H1 (cell line): Measurements from ENCODE around the gene FCN3. TPM values are rescaled to one million over a fixed set of nuclear protein-coding genes. Genes with fewer than 3 reads are reported as not detected.

Source experiments
- ASH2L ChIP-seq: fragments of 200-600, 300-600 bp; sonication (generic); IDR thresholded peaks from one replicate; pipeline ENCODE4 v1.7.1; 2017; ENCODE audit warnings: low read length
- CBX8 ChIP-seq: fragments of 300-800, 300-1000 bp; sonication (generic); IDR thresholded peaks from 2 replicates; pipeline ENCODE4 v1.7.1; 2016; ENCODE audit warnings: low read depth, low read length, borderline replicate concordance
- EZH2 ChIP-seq: fragments of 200-600 bp; sonication (generic); IDR thresholded peaks from 2 replicates; pipeline ENCODE4 v1.7.1; 2012; ENCODE audit warnings: low read depth, mild to moderate bottlenecking, moderate library complexity, low read length, inconsistent platforms; ENCODE audit not compliant: severe bottlenecking
- KDM5A ChIP-seq: fragments of 200-600 bp; IDR thresholded peaks from 2 replicates; pipeline ENCODE4 v1.7.1; 2012; ENCODE audit warnings: mild to moderate bottlenecking, low read length, inconsistent platforms, mixed read lengths
- NRF1 ChIP-seq: IDR thresholded peaks from 2 replicates; pipeline ENCODE4 v1.6.1; 2011; ENCODE audit warnings: mild to moderate bottlenecking, low read depth, low read length, improper control_type of control experiment
- POLR2A ChIP-seq, 2 experiments: IDR thresholded peaks; 1 replicate in 1 of 2; 2 replicates in 1 of 2; pipeline ENCODE4 v1.6.1; 2011; ENCODE audit warnings: low read depth in 2 of 2, low read length in 2 of 2, mild to moderate bottlenecking in 2 of 2; ENCODE audit errors: control extremely low read depth in 1 of 2
- TAF1 ChIP-seq: IDR thresholded peaks from 2 replicates; pipeline ENCODE4 v1.6.1; 2011; ENCODE audit warnings: mild to moderate bottlenecking, low read depth, low read length
- polyA plus RNA-seq, 7 experiments: library from polyadenylated mRNA; depleted of rRNA in 3 of 7; stranded (reverse) in 5 of 7; unstranded in 2 of 7; fragments of >200 nt in 5 of 7; fragments of 200-250 nt in 2 of 7; gene quantifications; 1 replicate in 5 of 7; 2 replicates in 1 of 7; 4 replicates in 1 of 7; pipeline versions ENCODE4 v1.2.1 to v1.2.3, GENCODE V29; 2011 to 2013; ENCODE audit warnings: missing spikeins in 2 of 7, mixed read lengths in 2 of 7
- total RNA-seq: library from RNA; stranded (reverse); fragmentation: NEBNext Ultra II Directional; extraction: Animal tissue kit (Norgen Biotek cat#: 25700); gene quantifications from 2 replicates; pipeline ENCODE4 v1.2.1, GENCODE V29; 2021

FCN3 gene
- total and polyA plus RNA-seq, 2 of the 8 experiments (the other 6 are each of a cell fraction or from before 2014, with no cell fraction given): 0.30 to 0.57 TPM

DNA sequence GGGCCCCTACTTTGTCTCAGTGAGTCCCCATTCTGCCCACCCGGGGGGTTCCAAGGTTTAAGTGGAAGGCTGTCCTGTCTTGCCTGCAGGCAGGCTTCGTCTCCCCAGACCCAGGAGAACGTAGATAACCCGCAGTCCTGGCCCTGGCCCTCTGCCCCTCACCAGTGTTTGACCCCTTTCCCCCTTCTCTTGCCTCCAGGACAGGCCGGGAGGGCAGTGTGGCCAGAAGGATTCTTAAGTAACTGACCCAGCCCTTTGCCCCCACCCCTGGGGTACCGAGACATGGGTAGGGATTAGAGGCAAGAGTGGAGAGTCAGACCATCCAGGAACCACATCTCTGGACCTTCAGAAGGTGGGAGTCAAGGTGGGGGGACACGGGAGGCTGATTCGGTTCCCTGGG is 43.8 kb downstream of the FCN3 start (continued):
- TF ChIP-seq POLR2A (IDR thresholded peaks at IDR 0.05; ENCODE audit: control extremely low read depth in 1 of 2, low read depth in 2 of 2, low read length in 2 of 2): no peak
- TF ChIP-seq TAF1: no peak
- no peak for TF ChIP-seq CBX8
- no peak for TF ChIP-seq ASH2L
- TF ChIP-seq KDM5A: no peak
- TF ChIP-seq NRF1: no peak
- TF ChIP-seq EZH2: no peak
